GM23338 (cell line): ENCODE results near the gene ODAD3. TPM values are rescaled to one million over a fixed set of nuclear protein-coding genes. Genes with fewer than 3 reads are reported as not detected.

ENCODE experiments used
- CTCF ChIP-seq, 2 experiments: fragments of 200-600 bp in 1 of 2; sonication (generic) in 1 of 2; conservative IDR thresholded peaks; 2 replicates each; pipeline versions ENCODE4 v1.5.1 to v1.6.1; 2016 to 2017; ENCODE audit warnings: antibody characterized with exemption in 2 of 2, low read depth in 2 of 2, mild to moderate bottlenecking in 2 of 2, moderate library complexity in 1 of 2
- ETS1 ChIP-seq: IDR thresholded peaks from 2 replicates; pipeline ENCODE4 v1.6.1; 2016; ENCODE audit warnings: antibody characterized with exemption
- EZH2 ChIP-seq: fragments of 200-600 bp; sonication (generic); IDR thresholded peaks from one replicate; pipeline ENCODE4 v1.8.0; 2017; ENCODE audit warnings: antibody characterized with exemption, mild to moderate bottlenecking, low read depth; ENCODE audit not compliant: unreplicated experiment
- NANOG ChIP-seq: IDR thresholded peaks from 2 replicates; pipeline ENCODE4 v1.6.1; 2016; ENCODE audit warnings: antibody characterized with exemption, borderline replicate concordance
- POLR2AphosphoS5 ChIP-seq: IDR thresholded peaks from 2 replicates; pipeline ENCODE4 v1.6.1; 2016; ENCODE audit warnings: antibody characterized with exemption, low read depth
- REST ChIP-seq: IDR thresholded peaks from one replicate; pipeline ENCODE4 v1.6.1; 2018; ENCODE audit warnings: antibody characterized with exemption; ENCODE audit not compliant: unreplicated experiment
- ZNF462 ChIP-seq: fragments of 250-450 bp; sonication (Bioruptor Pico); IDR thresholded peaks from 2 replicates; pipeline ENCODE4 v1.5.0; 2020; ENCODE audit warnings: mild to moderate bottlenecking, moderate library complexity
- polyA plus RNA-seq: library from polyadenylated mRNA; unstranded; fragments of >200 nt; fragmentation: Nextera tagmentation; extraction: Ambion mirVana; gene quantifications from 2 replicates; pipeline ENCODE4 v1.2.1, GENCODE V29; 2016
- total RNA-seq: library from RNA; depleted of rRNA; stranded (reverse); fragments of >200 nt; shearing (Covaris generic); gene quantifications from 2 replicates; pipeline ENCODE4 v1.2.3, GENCODE V29; 2014

Gene ODAD3
- total and polyA plus RNA-seq, 2 experiments from 2014 or later, result 1.5 to 6.1 TPM

GRCh38 chr19:11422163-11423065 is 12.5 kb downstream of the ODAD3 start (continued):
- TF ChIP-seq ZNF462 (CRISPR knock-in tag) (no peak), POLR2AphosphoS5 (peak; percentile 44), NANOG (no peak), ETS1 (peak; percentile 60; the same call in 1 of the 2 replicates), EZH2 (no peak), CTCF (conservative IDR thresholded peaks at IDR 0.05; ENCODE audit: low read depth in 2 of 2) (no peak), REST (peak; percentile 28)
